Common myeloid progenitor, CD34-positive (primary cell): ENCODE measurements around the gene PPM1M.

Experiments used
- CTCF ChIA-PET: fragments of 350-600 bp; sonication (Branson Sonifier 250); formaldehyde crosslinking; loops from one replicate; lab custom pipeline; 2021; ENCODE audit warnings: antibody characterized with exemption; lab: Charles Lee
- POLR2A ChIA-PET: fragments of 350-600 bp; sonication (Branson Sonifier 250); formaldehyde crosslinking; loops from one replicate; lab custom pipeline; 2021; ENCODE audit warnings: antibody characterized with exemption; lab: Charles Lee
- DNase-seq, 3 donors: peaks; one replicate each; pipeline versions ENCODE4 v3.0.0 to v3.0.0-alpha.2; 2013
- H3K27ac ChIP-seq, 2 experiments: 1 replicate in 1 of 2; 2 replicates in 1 of 2; pipeline ENCODE4 v1.7.0; 2013; ENCODE audit warnings: inconsistent platforms in 2 of 2, low read length in 2 of 2, mild to moderate bottlenecking in 2 of 2, low read depth in 1 of 2, moderate library complexity in 1 of 2; ENCODE audit not compliant: severe bottlenecking in 2 of 2, insufficient read depth in 1 of 2, poor library complexity in 1 of 2
- H3K27me3 ChIP-seq, 5 experiments: replicated peaks in 2 of 5; 1 replicate in 3 of 5; 2 replicates in 2 of 5; pipeline versions ENCODE4 v1.6.1 to v1.7.0; 2013; ENCODE audit warnings: low read length in 4 of 5, mild to moderate bottlenecking in 2 of 5, moderate library complexity in 2 of 5, inconsistent platforms in 1 of 5; ENCODE audit not compliant: insufficient read depth in 5 of 5, control insufficient read depth in 4 of 5
- H3K36me3 ChIP-seq, 4 experiments: 1 replicate in 2 of 4; 2 replicates in 2 of 4; pipeline versions ENCODE4 v1.6.1 to v1.7.0; 2013; ENCODE audit warnings: low read length in 3 of 4, control low read depth in 1 of 4, mild to moderate bottlenecking in 1 of 4; ENCODE audit not compliant: control insufficient read depth in 4 of 4, insufficient read depth in 4 of 4
- H3K4me1 ChIP-seq, 4 experiments: 1 replicate in 3 of 4; 2 replicates in 1 of 4; pipeline versions ENCODE4 v1.6.1 to v1.7.1; 2013; ENCODE audit warnings: low read length in 3 of 4, mild to moderate bottlenecking in 3 of 4, control low read depth in 1 of 4, inconsistent platforms in 1 of 4, moderate library complexity in 1 of 4; ENCODE audit not compliant: control insufficient read depth in 4 of 4, insufficient read depth in 4 of 4; ENCODE audit errors: control extremely low read depth in 1 of 4
- H3K4me3 ChIP-seq, 7 experiments: 1 replicate in 4 of 7; 2 replicates in 3 of 7; pipeline versions ENCODE4 v1.5.1 to v1.7.0; 2013; ENCODE audit warnings: mild to moderate bottlenecking in 7 of 7, low read length in 6 of 7, moderate library complexity in 6 of 7, inconsistent platforms in 2 of 7, low read depth in 2 of 7, control low read depth in 1 of 7; ENCODE audit not compliant: insufficient read depth in 4 of 7, control insufficient read depth in 1 of 7; ENCODE audit errors: extremely low read depth in 1 of 7
- H3K9me3 ChIP-seq, 5 experiments: 1 replicate in 4 of 5; 2 replicates in 1 of 5; pipeline versions ENCODE4 v1.6.1 to v1.7.1; 2013; ENCODE audit warnings: low read length in 4 of 5, mild to moderate bottlenecking in 2 of 5, inconsistent platforms in 1 of 5, low read depth in 1 of 5, moderate library complexity in 1 of 5; ENCODE audit not compliant: control insufficient read depth in 4 of 5, insufficient read depth in 2 of 5; ENCODE audit errors: control extremely low read depth in 1 of 5
- WGBS: methylation state at CpG from one replicate; pipeline ENCODE4 v1.1.5; 2013; ENCODE audit not compliant: insufficient coverage; 5-methylcytosine and 5-hydroxymethylcytosine counted together

Gene PPM1M

GRCh38 chr3:52233108-52233591 is 12.4 kb upstream of the PPM1M start:
- ChIA-PET CTCF (interaction anchor here (0.8 to 15.4 kb wide), 10 partner anchors 12 to 181 kb away, joined by 3 to 161 read pairs (median 26); partner anchors contain the start of genes PPM1M and WDR82), POLR2A (interaction anchor here (0.6 kb wide), 1 partner anchor 128 kb away, joined by 3 read pairs; no protein-coding TSS in a partner anchor)
- DNase-seq, result no peak
- WGBS, result 100% methylated on average over 3 of the region's 5 CpGs
- Histone ChIP-seq H3K36me3 (peaks cover 4 to 71% (median 38%) of the 10 kb centered on the region in 4 experiments), H3K27ac (no peak overlapping the region), H3K27me3 (no peaks in the 10 kb centered on the region), H3K4me3 (no peak overlapping the region), H3K4me1 (peaks cover 1 to 29% (median 25%) of the 10 kb centered on the region in 4 experiments), H3K9me3 (no peaks in the 10 kb centered on the region)

- Histone ChIP-seq H3K4me1 (peaks cover 2 to 34% (median 29%) of the 10 kb centered on the region in 4 experiments), H3K36me3 (peaks cover 4 to 63% (median 34%) of the 10 kb centered on the region in 4 experiments), H3K9me3 (no peaks in the 10 kb centered on the region), H3K27ac (no peak overlapping the region), H3K4me3 (no peak overlapping the region), H3K27me3 (no peaks in the 10 kb centered on the region)
- ChIA-PET POLR2A (no interaction called here), CTCF (interaction anchor here (0.7 to 15.4 kb wide), 11 partner anchors 9 to 142 kb away, joined by 3 to 161 read pairs (median 6); partner anchors contain the start of genes PPM1M, TLR9 and WDR82)
- 100% methylated on average over 2 of the region's 3 CpGs for WGBS
- DNase-seq, result no peak
These were observed 11.6 kb upstream of the PPM1M start for GRCh38 chr3:52233968-52234367.

GRCh38 chr3:52234516-52235447 is 10.8 kb upstream of the PPM1M start:
- H3K36me3 ChIP-seq, result peaks cover 4 to 55% (median 26%) of the 10 kb centered on the region in 4 experiments
- CTCF ChIA-PET, result interaction anchor here (0.6 to 15.4 kb wide), 18 partner anchors 8 to 141 kb away, joined by 3 to 161 read pairs (median 4); partner anchors contain the start of genes TLR9 and WDR82
- WGBS, result 88% methylated on average over 15 of the region's 15 CpGs

GRCh38 chr3:52236424-52236886 is 9.1 kb upstream of the PPM1M start:
- peak overlapping the region in 1 of 7 experiments; percentile 75 for H3K4me3 ChIP-seq
- POLR2A ChIA-PET, result no interaction called here
- peaks cover 0 to 38% (median 14%) of the 10 kb centered on the region in 4 experiments for H3K36me3 ChIP-seq

More at GRCh38 chr3:52234516-52235447, 10.8 kb upstream of the PPM1M start:
- POLR2A ChIA-PET, result interaction anchor here (0.5 kb wide), 1 partner anchor 206 kb away, joined by 3 read pairs; no protein-coding TSS in a partner anchor
- DNase-seq, result no peak
- Histone ChIP-seq H3K27ac (no peak overlapping the region), H3K27me3 (no peaks in the 10 kb centered on the region), H3K4me3 (no peak overlapping the region), H3K4me1 (peaks cover 2 to 36% (median 31%) of the 10 kb centered on the region in 4 experiments), H3K9me3 (no peaks in the 10 kb centered on the region)

GRCh38 chr3:52237006-52237656 is 8.4 kb upstream of the PPM1M start:
- 100% methylated on average over 4 of the region's 6 CpGs for WGBS

More at GRCh38 chr3:52236424-52236886, 9.1 kb upstream of the PPM1M start:
- peak overlapping the region in 1 of 2 experiments; percentile 78 for H3K27ac ChIP-seq
- DNase-seq, result no peak
- CTCF ChIA-PET, result interaction anchor here (0.7 to 15.4 kb wide), 8 partner anchors 10 to 103 kb away, joined by 3 to 161 read pairs (median 16); partner anchors contain the start of genes TLR9 and WDR82
- H3K4me1 ChIP-seq, result peaks cover 2 to 48% (median 39%) of the 10 kb centered on the region in 4 experiments
- H3K27me3 ChIP-seq, result no peaks in the 10 kb centered on the region
- H3K9me3 ChIP-seq, result no peaks in the 10 kb centered on the region
- 100% methylated on average over 4 of the region's 5 CpGs for WGBS

GRCh38 chr3:52237657-52238172 is 7.8 kb upstream of the PPM1M start:
- 27% methylated on average over 6 of the region's 8 CpGs for WGBS
- CTCF ChIA-PET, result interaction anchor here (0.8 to 15.4 kb wide), 9 partner anchors 12 to 102 kb away, joined by 3 to 161 read pairs (median 12); partner anchors contain the start of genes TLR9 and WDR82
- peaks cover 2 to 41% (median 35%) of the 10 kb centered on the region in 4 experiments for H3K4me1 ChIP-seq
- H3K4me3 ChIP-seq, result peak overlapping the region in 6 of 7 experiments; percentile 66 to 94 (median 84)
- POLR2A ChIA-PET, result interaction anchor here (0.7 to 1.0 kb wide), 3 partner anchors 16 to 377 kb away, joined by 3 to 4 read pairs (median 3); partner anchors contain the start of gene WDR82
- no peaks in the 10 kb centered on the region for H3K9me3 ChIP-seq
- H3K27ac ChIP-seq, result peak overlapping the region in 1 of 2 experiments; percentile 78
- H3K27me3 ChIP-seq, result no peaks in the 10 kb centered on the region
- no peak for DNase-seq
- peaks cover 0 to 28% (median 11%) of the 10 kb centered on the region in 4 experiments for H3K36me3 ChIP-seq

More at GRCh38 chr3:52237006-52237656, 8.4 kb upstream of the PPM1M start:
- CTCF ChIA-PET, result interaction anchor here (1.2 to 15.4 kb wide), 7 partner anchors 12 to 102 kb away, joined by 5 to 161 read pairs (median 19); partner anchors contain the start of genes TLR9 and WDR82
- peak overlapping the region in 5 of 7 experiments; percentile 75 to 94 (median 88) for H3K4me3 ChIP-seq
- no peaks in the 10 kb centered on the region for H3K9me3 ChIP-seq
- no peak for DNase-seq
- peaks cover 0 to 32% (median 12%) of the 10 kb centered on the region in 4 experiments for H3K36me3 ChIP-seq
- H3K4me1 ChIP-seq, result peaks cover 2 to 41% (median 35%) of the 10 kb centered on the region in 4 experiments
- peak overlapping the region; percentile 15 to 78 for H3K27ac ChIP-seq
- POLR2A ChIA-PET, result interaction anchor here (0.7 to 1.0 kb wide), 3 partner anchors 16 to 377 kb away, joined by 3 to 4 read pairs (median 3); partner anchors contain the start of gene WDR82
- no peaks in the 10 kb centered on the region for H3K27me3 ChIP-seq
